Vagina (tissue), 2 donors: ENCODE data around the gene TPX2. TPM values are rescaled to one million over a fixed set of nuclear protein-coding genes. Genes with fewer than 3 reads are reported as not detected.

ENCODE experiments used
- DNase-seq, 2 donors: peaks; one replicate each; pipeline ENCODE4 v3.0.0-alpha.2; 2017; ENCODE audit errors: extremely low spot score in 2 of 2
- H3K27ac ChIP-seq: fragments of 200-600 bp; sonication (generic); one replicate; pipeline ENCODE4 v1.5.1; 2019
- H3K27me3 ChIP-seq: fragments of 200-600 bp; sonication (generic); one replicate; pipeline ENCODE4 v1.5.1; 2019
- H3K36me3 ChIP-seq, 2 donors: fragments of 200-600 bp; sonication (generic); one replicate each; pipeline ENCODE4 v1.5.1; 2017 to 2019
- H3K4me1 ChIP-seq: fragments of 200-600 bp; sonication (generic); one replicate; pipeline ENCODE4 v1.5.1; 2019
- H3K4me3 ChIP-seq, 2 donors: fragments of 200-600 bp; sonication (generic); 1 replicate in 1 of 2; 2 replicates in 1 of 2; pipeline ENCODE4 v1.5.1; 2016 to 2019
- H3K9me3 ChIP-seq: fragments of 200-600 bp; sonication (generic); one replicate; pipeline ENCODE4 v1.5.1; 2019
- POLR2A ChIP-seq, 2 donors: fragments of 450-650 bp; IDR thresholded peaks; one replicate each; pipeline ENCODE4 v1.6.1; 2017; ENCODE audit warnings: antibody characterized with exemption in 2 of 2, mild to moderate bottlenecking in 2 of 2, moderate library complexity in 2 of 2
- POLR2AphosphoS5 ChIP-seq, 2 donors: sonication (generic); formaldehyde crosslinking; IDR thresholded peaks; one replicate each; pipeline ENCODE4 v1.9.0; 2017; ENCODE audit warnings: antibody characterized with exemption in 2 of 2, mild to moderate bottlenecking in 2 of 2, low read depth in 1 of 2; ENCODE audit not compliant: insufficient read depth in 1 of 2
- intact Hi-C: fragments of 100-400 bp; cut with DNase I; formaldehyde crosslinking; loops from one replicate; pipeline ENCODE4 v1.15.1; 2023
- total RNA-seq: library from RNA; depleted of rRNA; stranded (reverse); fragments of >200 nt; gene quantifications from one replicate; pipeline ENCODE4 v1.2.3, GENCODE V29; 2016
- TF ChIP-seq, protein P1 (sequence below), 3 experiments: fragments of 450-650 bp in 2 of 3; fragments of 200-600 bp in 1 of 3; sonication (generic) in 1 of 3; IDR thresholded peaks; one replicate each; pipeline ENCODE4 v1.5.1; 2017 to 2019; ENCODE audit warnings: antibody characterized with exemption in 3 of 3, mild to moderate bottlenecking in 2 of 3, moderate library complexity in 2 of 3

Gene TPX2
- total RNA-seq, 1 donor from 2014 or later = 6.1 TPM

DNA sequence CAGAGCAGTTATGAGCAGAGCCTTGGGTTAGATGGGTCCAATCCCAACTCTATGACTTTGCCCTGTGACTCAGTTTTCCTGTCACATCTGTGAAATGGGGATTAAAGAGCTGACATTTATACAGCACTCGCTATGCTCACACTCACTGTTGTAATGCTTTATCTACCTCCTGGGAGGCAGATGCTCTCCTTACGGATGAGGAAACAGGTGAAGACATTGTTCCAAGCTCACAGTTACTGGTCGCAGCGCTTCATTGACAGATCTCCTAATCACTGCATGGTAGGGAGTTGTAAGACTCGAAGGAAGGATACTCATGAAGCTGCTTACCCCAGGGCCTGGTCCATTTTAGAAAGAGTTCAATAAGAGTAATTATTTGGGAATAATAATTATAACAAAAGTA lies 77.1 kb downstream of the TPX2 start:
- H3K4me1 ChIP-seq = no peaks in the 10 kb centered on the region
- TF ChIP-seq POLR2A (IDR thresholded peaks at IDR 0.05) = no peak
- TF ChIP-seq POLR2AphosphoS5 (IDR thresholded peaks at IDR 0.05; ENCODE audit: insufficient read depth in 1 of 2, low read depth in 1 of 2) = no peak
- TF ChIP-seq, protein P1, sequence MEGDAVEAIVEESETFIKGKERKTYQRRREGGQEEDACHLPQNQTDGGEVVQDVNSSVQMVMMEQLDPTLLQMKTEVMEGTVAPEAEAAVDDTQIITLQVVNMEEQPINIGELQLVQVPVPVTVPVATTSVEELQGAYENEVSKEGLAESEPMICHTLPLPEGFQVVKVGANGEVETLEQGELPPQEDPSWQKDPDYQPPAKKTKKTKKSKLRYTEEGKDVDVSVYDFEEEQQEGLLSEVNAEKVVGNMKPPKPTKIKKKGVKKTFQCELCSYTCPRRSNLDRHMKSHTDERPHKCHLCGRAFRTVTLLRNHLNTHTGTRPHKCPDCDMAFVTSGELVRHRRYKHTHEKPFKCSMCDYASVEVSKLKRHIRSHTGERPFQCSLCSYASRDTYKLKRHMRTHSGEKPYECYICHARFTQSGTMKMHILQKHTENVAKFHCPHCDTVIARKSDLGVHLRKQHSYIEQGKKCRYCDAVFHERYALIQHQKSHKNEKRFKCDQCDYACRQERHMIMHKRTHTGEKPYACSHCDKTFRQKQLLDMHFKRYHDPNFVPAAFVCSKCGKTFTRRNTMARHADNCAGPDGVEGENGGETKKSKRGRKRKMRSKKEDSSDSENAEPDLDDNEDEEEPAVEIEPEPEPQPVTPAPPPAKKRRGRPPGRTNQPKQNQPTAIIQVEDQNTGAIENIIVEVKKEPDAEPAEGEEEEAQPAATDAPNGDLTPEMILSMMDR (IDR thresholded peaks at IDR 0.05) = no peak
- no peaks in the 10 kb centered on the region for H3K27me3 ChIP-seq
- H3K36me3 ChIP-seq = no peaks in the 10 kb centered on the region
- intact Hi-C loops = no loop called here
- H3K4me3 ChIP-seq = no peak overlapping the region
- H3K9me3 ChIP-seq = no peaks in the 10 kb centered on the region
- no peak for DNase-seq
- no peak overlapping the region for H3K27ac ChIP-seq

DNA sequence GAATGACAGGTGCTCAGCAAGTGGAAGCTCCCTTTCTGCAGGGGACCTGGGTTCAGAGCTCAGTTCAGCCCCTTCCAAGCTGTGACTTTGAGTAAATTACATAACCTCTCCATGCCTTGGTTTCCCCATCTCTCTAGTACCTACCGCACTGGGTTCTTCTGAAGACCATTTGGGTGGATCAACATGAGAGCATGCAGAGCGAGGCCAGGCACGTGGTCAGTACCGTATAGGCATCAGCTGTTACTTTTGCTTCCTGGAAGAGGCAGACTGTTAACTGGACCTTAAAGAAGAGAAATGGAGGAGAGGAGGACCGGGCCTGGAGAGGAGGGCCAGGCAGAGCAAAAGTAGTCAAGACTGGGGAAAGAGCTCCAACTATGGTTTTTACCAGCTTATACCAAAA lies 78.4 kb downstream of the TPX2 start:
- Histone ChIP-seq H3K4me3 (no peak overlapping the region), H3K4me1 (peaks cover 2% of the 10 kb centered on the region), H3K36me3 (no peaks in the 10 kb centered on the region), H3K9me3 (no peaks in the 10 kb centered on the region), H3K27me3 (no peaks in the 10 kb centered on the region), H3K27ac (no peak overlapping the region)
- no peak for TF ChIP-seq POLR2AphosphoS5 (IDR thresholded peaks at IDR 0.05; ENCODE audit: insufficient read depth in 1 of 2, low read depth in 1 of 2)
- TF ChIP-seq, protein P1 (IDR thresholded peaks at IDR 0.05) = no peak
- no peak for TF ChIP-seq POLR2A (IDR thresholded peaks at IDR 0.05)
- intact Hi-C loops = no loop called here
- DNase-seq = no peak

DNA sequence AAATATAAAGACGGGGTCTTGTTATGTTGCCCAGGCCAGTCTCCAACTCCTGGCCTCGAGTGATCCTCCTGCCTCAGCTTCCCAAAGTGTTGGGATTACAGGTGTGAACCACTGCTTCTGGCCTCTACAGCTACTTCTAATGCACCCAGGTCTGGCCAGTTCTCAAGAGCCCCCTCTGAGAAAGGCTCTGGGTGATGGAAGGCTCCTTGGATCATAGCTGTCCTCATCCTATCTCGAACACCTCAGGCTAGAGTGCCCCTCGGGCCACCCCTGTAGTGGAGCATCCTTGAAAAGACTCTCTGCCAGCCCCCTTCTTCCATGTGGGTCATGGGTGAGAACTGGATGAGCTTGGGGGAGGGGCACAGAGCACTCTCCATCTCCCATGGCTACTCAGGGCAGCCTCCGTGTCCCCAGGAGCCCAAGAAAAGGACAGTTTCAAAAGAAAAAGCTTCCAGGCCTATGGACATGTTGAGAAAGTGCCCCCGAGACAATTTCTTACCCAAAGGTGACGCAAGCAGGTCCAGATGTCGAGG lies 79.4 kb downstream of the TPX2 start:
- intact Hi-C loops = no loop called here
- DNase-seq = no peak
- H3K27ac ChIP-seq = no peak overlapping the region
- H3K27me3 ChIP-seq = no peaks in the 10 kb centered on the region
- no peaks in the 10 kb centered on the region for H3K36me3 ChIP-seq
- TF ChIP-seq, protein P1 (IDR thresholded peaks at IDR 0.05) = no peak
- TF ChIP-seq POLR2A (IDR thresholded peaks at IDR 0.05) = no peak
- TF ChIP-seq POLR2AphosphoS5 (IDR thresholded peaks at IDR 0.05; ENCODE audit: insufficient read depth in 1 of 2, low read depth in 1 of 2) = no peak
- H3K9me3 ChIP-seq = no peaks in the 10 kb centered on the region
- peaks cover 12% of the 10 kb centered on the region for H3K4me1 ChIP-seq
- H3K4me3 ChIP-seq = no peak overlapping the region

DNA sequence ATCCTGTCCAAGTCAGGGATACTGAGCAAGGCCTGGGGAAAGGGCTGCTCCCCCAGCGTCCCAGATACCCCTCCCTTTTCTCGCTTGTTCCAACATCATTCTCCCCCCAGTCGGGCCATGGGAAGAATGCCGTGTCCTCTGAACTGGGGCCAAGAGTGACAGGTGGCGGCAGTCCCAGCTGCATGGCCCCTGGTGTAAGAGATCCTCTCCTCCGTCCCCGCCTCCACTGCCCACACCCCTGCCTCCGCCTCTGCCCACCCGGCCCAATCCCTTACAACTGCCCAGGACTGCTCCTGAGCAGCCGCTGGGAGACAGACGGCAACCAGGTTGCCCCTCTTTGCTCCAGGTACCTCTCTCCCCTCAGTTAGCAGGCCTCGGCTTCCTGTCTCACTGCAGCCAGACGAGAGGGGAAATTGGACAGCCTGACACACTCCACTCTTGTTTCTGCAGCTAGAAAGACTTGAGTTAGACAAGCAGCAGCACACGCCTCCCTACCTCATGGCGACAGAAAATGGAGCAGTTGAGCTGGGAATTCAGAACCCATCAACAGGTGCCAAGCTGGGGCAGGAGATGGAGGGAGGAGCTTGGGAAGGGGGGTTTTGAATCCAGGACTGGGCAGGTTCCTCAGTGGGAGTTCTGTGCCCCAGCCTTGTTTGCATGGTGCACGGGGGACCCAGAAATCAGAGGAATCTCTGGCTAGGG lies 80.1 kb downstream of the TPX2 start, which contains the start of gene MYLK2:
MYLK2 (plus strand) TSS at position 274 of the 702 bp plus-strand sequence; CDS start at position 499, 225 bp downstream.
- no peak within 1 kb of the TSS for H3K4me3 ChIP-seq
- intact Hi-C loops = no loop called here

More for the DNA sequence above, 80.1 kb downstream of the TPX2 start, which contains the start of gene MYLK2:
- Histone ChIP-seq H3K4me1 (peaks cover 13% of the 10 kb centered on the region), H3K9me3 (no peaks in the 10 kb centered on the region), H3K36me3 (no peaks in the 10 kb centered on the region), H3K27ac (no peak within 1 kb of the TSS), H3K27me3 (no peaks in the 10 kb centered on the region)
- TF ChIP-seq POLR2AphosphoS5 (IDR thresholded peaks at IDR 0.05; ENCODE audit: insufficient read depth in 1 of 2, low read depth in 1 of 2) (no peak), POLR2A (IDR thresholded peaks at IDR 0.05) (no peak)
- TF ChIP-seq, protein P1 (IDR thresholded peaks at IDR 0.05) = no peak
- DNase-seq = no peak
